Nephron progenitor cell (in vitro differentiated cells): ENCODE results near the gene FOXC2.

Source experiments
- DNase-seq: peaks from one replicate; pipeline ENCODE4 v3.0.0; 2021
- H3K27ac Mint-ChIP-seq: 2 replicates; pipeline ENCODE4 v1.8.0; 2021; ENCODE audit warnings: mild to moderate bottlenecking, moderate library complexity, mixed read lengths
- H3K27me3 Mint-ChIP-seq: 2 replicates; pipeline ENCODE4 v1.8.0; 2021; ENCODE audit warnings: mild to moderate bottlenecking, low read depth, mixed read lengths; ENCODE audit not compliant: poor library complexity
- H3K36me3 Mint-ChIP-seq: 2 replicates; pipeline ENCODE4 v1.8.0; 2021; ENCODE audit warnings: low read depth, mixed read lengths
- H3K4me1 Mint-ChIP-seq: 2 replicates; pipeline ENCODE4 v1.8.0; 2021; ENCODE audit warnings: mixed read lengths
- H3K4me3 Mint-ChIP-seq: 2 replicates; pipeline ENCODE4 v1.8.0; 2021; ENCODE audit warnings: mild to moderate bottlenecking, moderate library complexity, mixed read lengths
- H3K9me3 Mint-ChIP-seq: 2 replicates; pipeline ENCODE4 v1.8.0; 2021; ENCODE audit warnings: mild to moderate bottlenecking, moderate library complexity, mixed read lengths
- CTCF ChIP-seq: fragments of 200-600 bp; sonication (generic); IDR thresholded peaks from 2 replicates; pipeline ENCODE4 v1.5.0; 2021; ENCODE audit warnings: antibody characterized with exemption

The FOXC2 gene

GRCh38 chr16:86559802-86560305 is 6.8 kb upstream of the FOXC2 start:
- Mint-ChIP-seq H3K27me3 (peaks cover 30% of the 10 kb centered on the region), H3K27ac (no peak overlapping the region), H3K4me1 (peaks cover 37% of the 10 kb centered on the region), H3K9me3 (no peaks in the 10 kb centered on the region), H3K36me3 (no peaks in the 10 kb centered on the region), H3K4me3 (no peak overlapping the region)
- no peak for DNase-seq
- no peak for TF ChIP-seq CTCF

GRCh38 chr16:86562356-86562755 is 4.3 kb upstream of the FOXC2 start:
- no peak for DNase-seq
- Mint-ChIP-seq H3K9me3 (no peaks in the 10 kb centered on the region), H3K27ac (no peak overlapping the region), H3K27me3 (peaks cover 37% of the 10 kb centered on the region), H3K36me3 (no peaks in the 10 kb centered on the region), H3K4me1 (peaks cover 34% of the 10 kb centered on the region), H3K4me3 (no peak overlapping the region)
- no peak for TF ChIP-seq CTCF

GRCh38 chr16:86563469-86564345 is 2.9 kb upstream of the FOXC2 start:
- peak overlapping the region; percentile 88 for H3K4me3 Mint-ChIP-seq
- peak overlapping the region; percentile 64 for H3K27ac Mint-ChIP-seq
- no peaks in the 10 kb centered on the region for H3K9me3 Mint-ChIP-seq
- H3K27me3 Mint-ChIP-seq = peaks cover 35% of the 10 kb centered on the region
- H3K36me3 Mint-ChIP-seq = peaks cover 2% of the 10 kb centered on the region
- DNase-seq = peak; percentile 92
- TF ChIP-seq CTCF = peak; percentile 100
- H3K4me1 Mint-ChIP-seq = peaks cover 34% of the 10 kb centered on the region

- peak; percentile 32 for DNase-seq
- H3K4me3 Mint-ChIP-seq = peak overlapping the region; percentile 88
- TF ChIP-seq CTCF = no peak
- H3K27me3 Mint-ChIP-seq = peaks cover 47% of the 10 kb centered on the region
- H3K9me3 Mint-ChIP-seq = no peaks in the 10 kb centered on the region
- peaks cover 34% of the 10 kb centered on the region for H3K4me1 Mint-ChIP-seq
- no peak overlapping the region for H3K27ac Mint-ChIP-seq
- H3K36me3 Mint-ChIP-seq = peaks cover 17% of the 10 kb centered on the region
These were observed 1.4 kb upstream of the FOXC2 start for GRCh38 chr16:86565181-86565631.

- Mint-ChIP-seq H3K9me3 (no peaks in the 10 kb centered on the region), H3K27ac (peak overlapping the region; percentile 66), H3K36me3 (peaks cover 24% of the 10 kb centered on the region), H3K27me3 (peaks cover 50% of the 10 kb centered on the region), H3K4me1 (peaks cover 41% of the 10 kb centered on the region), H3K4me3 (peak overlapping the region; percentile 88)
- no peak for TF ChIP-seq CTCF
- DNase-seq = peak; percentile 47
These were observed 751 bp upstream of the FOXC2 start for GRCh38 chr16:86565644-86566511.
